ES-I3 (cell line): ENCODE data around the gene STK10.

Experiments
- H3K36me3 ChIP-seq: 2 replicates; pipeline ENCODE4 v1.6.1; 2013; ENCODE audit warnings: mild to moderate bottlenecking, low read length, control low read depth, moderate library complexity; ENCODE audit not compliant: insufficient read depth
- H3K4me1 ChIP-seq: 2 replicates; pipeline ENCODE4 v1.6.1; 2013; ENCODE audit warnings: mild to moderate bottlenecking, control low read depth, low read length; ENCODE audit not compliant: insufficient read depth
- H3K9ac ChIP-seq: 2 replicates; pipeline ENCODE4 v1.6.1; 2013; ENCODE audit warnings: low read depth, mild to moderate bottlenecking, low read length, moderate library complexity
- H3K9me3 ChIP-seq: 2 replicates; pipeline ENCODE4 v1.6.1; 2013; ENCODE audit warnings: mild to moderate bottlenecking, low read length, moderate library complexity; ENCODE audit not compliant: control insufficient read depth, insufficient read depth

STK10 gene

DNA sequence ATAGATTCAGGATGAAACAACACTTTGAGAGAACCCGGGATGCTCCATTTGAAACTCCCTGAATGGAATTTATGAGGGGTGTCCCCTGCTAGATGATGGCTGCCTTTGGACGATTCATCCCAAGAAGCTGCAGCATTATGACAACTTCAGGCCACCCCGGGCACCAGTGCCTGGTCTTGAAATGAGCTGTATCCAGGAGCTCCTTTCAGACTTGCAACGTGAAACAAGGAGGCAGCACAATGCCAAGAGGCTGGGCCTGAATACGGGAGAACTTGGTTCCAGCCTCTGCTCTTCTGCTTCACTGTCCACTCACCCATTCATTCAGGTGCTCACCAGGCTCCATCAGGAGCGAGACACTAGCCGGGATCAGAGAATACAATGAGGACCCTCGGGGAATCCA lies 78.3 kb downstream of the STK10 start:
- Histone ChIP-seq H3K36me3 (no peaks in the 10 kb centered on the region; the same call in 1 of the 2 replicates), H3K9me3 (no peaks in the 10 kb centered on the region), H3K4me1 (peaks cover 32% of the 10 kb centered on the region), H3K9ac (no peak overlapping the region)

DNA sequence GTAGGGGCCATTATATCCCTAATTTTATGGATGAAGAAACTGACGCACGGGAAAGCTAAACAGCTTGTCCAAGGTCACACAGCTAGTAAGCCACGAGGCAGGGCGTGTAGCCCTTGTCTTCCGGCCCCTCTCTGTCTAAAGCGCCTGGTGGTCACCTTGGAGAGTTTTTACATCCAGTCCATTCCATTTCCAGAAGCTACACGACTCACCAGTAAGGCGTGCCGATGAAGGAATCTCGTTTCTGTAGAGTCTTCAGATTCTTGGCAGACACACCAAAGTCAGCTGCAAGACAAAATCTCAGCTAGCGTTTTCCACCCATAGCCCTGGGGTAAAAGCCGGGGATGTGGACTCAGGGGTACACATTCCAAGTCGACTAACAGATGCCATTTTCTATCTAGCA lies 80.5 kb downstream of the STK10 start:
- Histone ChIP-seq H3K9ac (no peak overlapping the region), H3K4me1 (peaks cover 50% of the 10 kb centered on the region), H3K36me3 (no peaks in the 10 kb centered on the region), H3K9me3 (no peaks in the 10 kb centered on the region)

DNA sequence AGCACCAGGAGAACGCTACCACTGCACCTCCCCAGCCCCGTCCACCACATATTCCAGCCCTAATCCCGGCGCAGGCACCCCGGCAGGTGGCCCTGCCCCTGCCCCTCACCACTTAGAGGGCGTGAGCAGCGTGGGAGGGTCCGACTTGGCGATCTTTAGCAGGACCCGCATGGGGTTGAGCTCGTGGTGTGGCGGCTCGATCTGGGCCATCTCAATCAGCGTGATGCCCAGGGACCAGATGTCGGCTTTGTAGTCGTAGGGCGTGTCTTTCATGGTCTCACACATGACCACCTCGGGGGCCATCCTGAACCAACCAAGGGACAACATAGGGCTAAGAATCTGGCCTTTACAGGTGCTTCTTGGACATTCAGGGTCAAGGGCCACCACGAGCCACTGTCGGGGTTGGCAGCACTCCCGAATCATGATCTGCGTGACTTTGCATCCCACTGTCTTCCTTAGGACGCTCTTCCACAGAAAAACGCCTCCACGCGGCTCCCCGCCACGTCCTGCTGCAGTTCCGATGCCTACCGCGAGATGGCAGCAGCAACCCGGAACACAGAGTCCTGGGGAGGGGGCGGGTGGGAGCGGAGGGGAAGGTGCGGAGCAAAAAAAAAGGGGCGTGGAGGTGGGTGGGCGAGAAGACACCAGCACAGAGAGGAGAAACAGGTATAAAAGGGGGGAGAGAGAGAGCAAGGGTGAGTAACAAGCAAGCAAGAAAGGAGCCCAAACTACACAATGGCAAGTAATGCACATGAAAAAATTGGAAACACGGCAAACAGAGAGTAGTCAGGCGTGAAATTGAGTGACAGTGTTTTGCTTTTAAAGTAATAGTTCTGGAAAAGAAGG lies 81.3 kb downstream of the STK10 start:
- Histone ChIP-seq H3K9ac (no peak overlapping the region), H3K9me3 (no peaks in the 10 kb centered on the region), H3K4me1 (peaks cover 50% of the 10 kb centered on the region)

DNA sequence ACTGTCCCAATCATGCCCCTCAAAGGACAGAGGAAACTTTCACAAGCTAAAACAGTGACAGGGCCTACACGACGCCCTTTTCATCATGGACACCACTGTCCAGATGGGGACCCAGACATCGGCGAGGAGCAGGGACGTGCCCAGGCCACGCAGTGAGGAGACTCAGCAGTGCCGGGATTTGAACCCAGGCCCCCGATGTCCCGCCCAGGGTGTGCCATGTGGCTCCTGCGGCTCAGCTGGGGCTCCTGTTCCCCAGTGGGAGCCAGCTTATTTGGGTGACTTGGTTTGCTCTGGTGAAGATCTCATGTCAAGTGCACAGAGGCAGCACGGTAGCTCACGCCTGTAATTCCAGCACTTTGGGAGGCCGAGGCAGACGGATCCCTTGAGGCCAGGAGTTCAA lies 82.2 kb downstream of the STK10 start:
- no peaks in the 10 kb centered on the region for H3K9me3 ChIP-seq
- peaks cover 43% of the 10 kb centered on the region for H3K4me1 ChIP-seq
- no peak overlapping the region for H3K9ac ChIP-seq
- no peaks in the 10 kb centered on the region for H3K36me3 ChIP-seq

More for the DNA sequence above, 81.3 kb downstream of the STK10 start:
- no peaks in the 10 kb centered on the region for H3K36me3 ChIP-seq

DNA sequence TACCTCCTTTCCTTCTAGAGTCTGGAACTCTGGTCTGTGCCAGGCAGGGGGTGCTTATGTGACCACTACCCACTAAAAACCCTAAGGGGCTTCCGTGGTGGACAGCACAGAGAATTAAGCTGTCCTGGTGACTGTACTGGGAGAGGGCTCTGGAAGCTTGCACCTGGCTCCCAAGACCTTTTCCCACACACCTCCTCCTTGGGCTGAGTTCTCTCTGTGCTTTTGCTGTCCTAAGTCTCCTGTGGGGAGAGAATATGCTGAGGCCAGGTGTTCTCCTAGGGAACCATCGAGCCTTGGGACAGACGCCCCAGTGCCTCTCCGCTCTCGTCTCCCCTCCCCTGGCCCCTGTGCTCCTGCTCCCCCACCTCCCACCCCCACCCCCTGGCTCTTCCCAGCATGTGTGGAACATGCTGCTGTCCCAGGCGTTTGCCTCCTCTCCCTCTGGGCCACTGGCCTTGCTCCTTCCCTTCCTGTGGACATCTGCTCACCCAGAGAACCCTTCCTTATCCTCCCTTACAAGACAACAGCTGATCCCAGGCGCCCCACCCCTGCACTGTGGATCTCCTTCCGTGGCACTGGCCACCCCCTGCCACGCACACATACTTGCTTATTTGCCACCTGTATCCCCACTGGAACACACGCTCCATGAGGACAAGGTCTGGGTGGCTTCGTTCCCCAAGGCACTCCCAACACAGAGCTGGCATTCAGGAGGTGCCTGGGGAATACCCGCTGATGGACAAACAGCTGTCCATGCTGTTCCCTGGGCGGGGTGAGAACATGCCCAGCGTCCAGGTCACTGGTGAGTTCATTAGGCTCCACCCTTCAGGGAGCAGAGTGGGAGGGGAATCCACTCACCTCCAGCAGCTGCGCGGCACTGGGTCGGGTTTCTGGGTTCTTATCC lies 83.0 kb downstream of the STK10 start:
- Histone ChIP-seq H3K9me3 (no peaks in the 10 kb centered on the region), H3K4me1 (peaks cover 38% of the 10 kb centered on the region), H3K9ac (no peak overlapping the region), H3K36me3 (no peaks in the 10 kb centered on the region)

DNA sequence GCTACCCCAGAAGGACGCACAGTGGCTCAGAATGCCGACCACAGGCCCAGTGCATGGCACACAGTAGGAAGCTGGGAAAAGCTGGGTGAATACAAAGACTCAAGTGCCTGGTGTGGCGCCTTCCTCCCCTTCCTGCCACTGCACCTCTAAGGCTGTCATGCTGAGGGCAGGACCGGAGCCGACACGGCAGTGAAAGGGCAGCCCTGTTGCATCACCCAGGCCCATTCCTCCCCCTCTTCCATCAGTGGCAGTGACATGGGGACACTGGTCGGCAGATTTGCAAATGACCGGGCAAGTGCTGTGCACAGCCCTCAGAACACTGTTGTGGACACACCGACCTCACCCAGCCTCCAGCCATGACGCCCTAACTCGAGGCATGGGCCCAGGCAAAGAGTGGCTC lies 84.0 kb downstream of the STK10 start:
- H3K36me3 ChIP-seq: no peaks in the 10 kb centered on the region
- H3K9ac ChIP-seq: no peak overlapping the region
- peaks cover 35% of the 10 kb centered on the region for H3K4me1 ChIP-seq
- no peaks in the 10 kb centered on the region for H3K9me3 ChIP-seq

DNA sequence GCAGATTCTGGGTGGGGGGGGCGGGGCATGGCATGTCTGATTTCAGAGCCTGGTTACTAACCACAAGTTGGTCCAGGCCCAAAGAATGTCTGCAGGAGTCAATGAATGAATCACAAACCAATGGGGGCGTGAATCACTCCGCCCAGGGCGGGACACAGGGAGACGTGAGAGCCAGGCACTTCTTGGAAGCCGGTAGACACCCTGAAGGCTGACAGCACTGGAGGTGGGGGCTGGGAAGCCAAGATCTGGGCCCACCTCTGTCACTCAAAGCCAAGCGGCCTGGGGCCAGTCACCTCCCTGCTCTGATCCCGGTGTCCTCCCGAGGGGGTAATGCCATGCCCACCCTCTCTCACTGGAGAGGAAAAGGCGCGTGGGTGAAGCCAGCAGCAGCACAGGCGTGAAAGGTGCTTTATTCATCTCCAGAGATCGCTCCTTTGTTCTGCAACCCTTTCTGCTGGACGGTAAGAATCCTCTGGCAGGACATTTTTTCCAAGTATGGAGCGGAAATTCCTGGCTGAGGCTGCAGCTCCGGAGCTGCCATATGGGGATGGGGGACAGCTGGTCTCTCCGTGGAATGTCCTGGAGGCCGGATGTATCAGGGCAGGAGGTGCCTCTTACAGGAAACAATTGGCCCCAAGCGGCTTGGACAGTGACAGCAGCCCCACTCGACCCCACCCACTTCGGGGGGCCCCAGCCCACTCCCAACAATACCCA lies 85.0 kb downstream of the STK10 start:
- Histone ChIP-seq H3K36me3 (no peaks in the 10 kb centered on the region), H3K9ac (no peak overlapping the region), H3K4me1 (peaks cover 34% of the 10 kb centered on the region), H3K9me3 (no peaks in the 10 kb centered on the region)

DNA sequence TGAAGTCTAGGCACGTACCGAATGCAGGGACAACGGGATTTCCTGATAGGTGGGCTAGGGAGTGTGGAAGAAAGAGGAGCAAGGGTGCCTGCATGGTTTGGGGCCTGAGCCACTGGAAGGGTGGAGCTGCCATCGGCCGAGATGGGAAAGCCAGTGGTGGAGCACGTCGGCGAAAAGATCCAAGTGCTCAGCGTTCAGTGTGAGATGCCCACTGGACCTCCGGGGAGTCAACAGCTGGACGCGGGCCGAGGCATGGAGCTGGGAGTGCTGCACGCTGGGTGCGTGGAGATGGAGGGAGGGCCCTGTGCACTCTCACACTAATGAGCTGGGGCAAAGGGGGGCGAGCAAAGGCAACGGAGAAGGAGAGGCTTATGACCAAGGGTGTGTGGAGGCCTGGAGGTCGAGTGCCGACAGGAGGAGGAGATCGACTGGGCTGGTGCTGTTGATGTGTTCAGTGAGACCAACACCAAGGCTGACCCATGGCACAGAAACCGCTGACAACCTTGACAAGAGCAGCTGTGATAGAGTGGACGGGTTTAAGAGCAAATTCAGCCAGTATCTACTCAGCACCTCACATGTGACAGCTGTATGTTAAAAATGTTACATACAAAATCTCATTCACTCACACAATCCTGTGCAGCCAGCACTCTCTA lies 85.7 kb downstream of the STK10 start:
- no peak overlapping the region for H3K9ac ChIP-seq
- H3K36me3 ChIP-seq: no peaks in the 10 kb centered on the region
- no peaks in the 10 kb centered on the region for H3K9me3 ChIP-seq
- H3K4me1 ChIP-seq: peaks cover 27% of the 10 kb centered on the region

DNA sequence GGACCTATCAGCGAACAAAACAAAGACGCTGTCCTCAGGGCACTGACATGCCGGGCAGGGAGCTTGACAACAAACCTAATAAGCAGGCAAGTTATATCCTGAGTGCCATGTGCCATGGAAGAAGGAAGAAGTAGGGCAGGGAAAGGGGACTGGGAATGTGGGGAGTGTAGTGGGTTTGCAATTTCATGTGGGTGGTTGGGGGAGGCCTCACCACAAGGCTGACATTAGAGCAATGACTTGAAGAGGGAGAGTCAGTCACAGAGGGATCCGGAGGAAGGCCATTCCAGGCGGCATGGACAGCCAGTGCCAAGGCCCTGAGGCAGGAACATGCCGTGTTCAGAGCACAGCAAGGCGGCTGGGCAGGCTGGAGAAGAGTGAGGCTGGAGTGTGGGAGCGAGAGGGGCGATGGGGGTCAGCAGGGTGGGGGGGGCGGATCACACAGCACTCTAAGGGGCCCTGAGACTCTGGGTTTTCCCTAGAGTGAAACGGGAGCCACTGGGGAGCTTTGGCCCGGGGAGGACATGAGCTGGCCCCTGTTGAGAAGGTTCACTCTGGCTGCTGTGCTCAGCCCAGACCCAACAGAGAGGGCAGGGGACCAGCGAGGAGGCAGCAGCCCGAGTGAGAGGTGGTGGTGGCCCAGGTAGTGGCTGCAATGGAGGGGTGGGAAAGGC lies 86.3 kb downstream of the STK10 start:
- Histone ChIP-seq H3K36me3 (no peaks in the 10 kb centered on the region), H3K9me3 (no peaks in the 10 kb centered on the region), H3K4me1 (peaks cover 23% of the 10 kb centered on the region), H3K9ac (no peak overlapping the region)

DNA sequence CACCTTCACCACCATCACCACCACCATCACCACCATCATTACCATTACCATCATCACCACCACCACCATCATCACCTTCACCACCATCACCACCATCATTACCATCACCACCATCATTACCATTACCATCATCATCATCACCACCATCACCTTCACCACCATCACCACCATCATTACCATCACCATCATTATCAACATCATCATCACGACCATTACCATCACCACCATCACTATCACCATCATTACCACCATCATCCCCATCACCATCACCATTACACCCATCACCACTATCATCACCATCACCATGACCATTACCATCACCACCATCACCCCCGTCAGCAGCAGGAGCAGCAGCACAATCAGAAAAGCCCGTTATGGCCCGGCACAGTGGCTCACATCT lies 89.1 kb downstream of the STK10 start:
- Histone ChIP-seq H3K36me3 (peaks cover 3% of the 10 kb centered on the region; the same call in 1 of the 2 replicates), H3K9ac (no peak overlapping the region), H3K4me1 (peaks cover 19% of the 10 kb centered on the region), H3K9me3 (no peaks in the 10 kb centered on the region)

DNA sequence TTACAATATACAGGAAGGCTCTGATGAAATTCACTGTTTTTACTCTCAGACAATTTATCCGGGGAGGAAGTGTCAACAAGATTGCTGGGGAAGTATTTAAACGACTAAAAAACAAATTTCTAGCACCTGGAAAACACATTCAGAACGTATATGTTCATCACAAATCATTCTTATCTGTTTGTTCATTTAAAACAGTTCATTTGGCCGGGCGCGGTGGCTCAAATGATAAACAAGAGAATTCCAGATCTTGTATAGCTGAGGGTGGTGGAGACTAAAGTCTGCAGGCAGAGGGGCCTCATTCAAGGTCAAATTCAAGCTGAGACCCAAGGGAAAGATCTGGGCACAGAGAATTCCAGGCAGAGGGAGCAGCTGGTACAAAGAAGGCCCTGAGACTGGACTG lies 90.0 kb downstream of the STK10 start:
- no peak overlapping the region for H3K9ac ChIP-seq
- H3K36me3 ChIP-seq: peaks cover 7% of the 10 kb centered on the region
- peaks cover 13% of the 10 kb centered on the region for H3K4me1 ChIP-seq
- no peaks in the 10 kb centered on the region for H3K9me3 ChIP-seq

DNA sequence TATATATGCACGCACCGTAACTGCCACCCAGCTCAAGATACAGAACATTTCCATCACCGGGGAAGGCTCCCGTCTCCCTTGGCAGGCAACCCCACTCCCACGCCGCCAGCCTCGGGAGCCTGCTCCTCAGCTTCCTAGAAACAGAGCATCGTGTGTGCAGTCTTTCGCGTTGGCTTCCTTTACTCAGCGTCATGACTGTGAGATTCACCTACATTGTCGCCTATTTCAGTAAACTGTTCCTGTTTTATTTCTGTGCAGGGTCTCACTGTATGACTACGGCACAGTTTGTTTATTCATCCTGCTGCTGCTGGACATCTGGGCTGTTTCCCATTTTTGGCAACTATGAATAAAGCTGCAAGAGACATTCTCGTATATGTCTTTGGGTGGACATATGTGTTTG lies 90.7 kb downstream of the STK10 start:
- Histone ChIP-seq H3K4me1 (peaks cover 8% of the 10 kb centered on the region), H3K36me3 (peaks cover 10% of the 10 kb centered on the region), H3K9me3 (no peaks in the 10 kb centered on the region), H3K9ac (no peak overlapping the region)

DNA sequence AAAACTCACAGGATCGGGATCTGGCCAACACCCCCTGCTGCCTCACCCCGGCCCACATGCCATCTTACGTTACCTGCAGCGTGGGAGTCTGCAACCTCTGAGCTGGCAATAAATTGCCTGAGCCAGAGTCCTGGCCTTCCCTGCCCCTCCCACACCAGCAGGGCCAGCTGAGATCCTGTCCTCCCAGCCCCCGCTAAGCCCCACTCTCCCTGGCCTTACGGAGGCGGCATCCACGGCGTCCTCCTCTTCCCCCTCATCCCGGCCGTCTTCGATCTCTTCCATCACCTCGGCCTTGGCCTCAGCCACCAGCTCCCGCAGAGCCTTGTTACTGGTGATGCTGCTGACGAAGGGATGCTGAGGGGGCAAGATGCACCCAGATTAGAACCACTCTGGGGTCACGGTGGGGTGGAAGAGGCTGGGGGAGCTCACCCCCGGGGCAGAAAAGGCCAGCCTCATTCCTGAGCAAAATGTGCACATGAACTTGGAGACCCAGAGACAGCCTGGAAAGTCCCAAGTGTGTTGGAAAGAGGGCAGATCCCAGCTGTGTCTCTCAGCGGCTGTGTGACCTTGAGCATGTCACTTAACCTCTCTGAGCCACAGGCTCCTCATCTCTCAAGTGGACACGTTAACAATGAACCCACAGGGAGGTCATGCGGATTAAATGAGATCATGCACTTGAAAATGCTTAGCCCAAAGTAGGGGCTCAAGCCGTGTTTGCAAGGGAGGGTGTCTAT lies 91.7 kb downstream of the STK10 start:
- H3K9me3 ChIP-seq: no peaks in the 10 kb centered on the region
- peaks cover 10% of the 10 kb centered on the region for H3K36me3 ChIP-seq
- H3K4me1 ChIP-seq: peaks cover 6% of the 10 kb centered on the region
- no peak overlapping the region for H3K9ac ChIP-seq
